GM12878 (cell line): ENCODE results near the gene NPHP3. TPM values are rescaled to one million over a fixed set of nuclear protein-coding genes. Genes with fewer than 3 reads are reported as not detected.

Experiments
- ATAC-seq: fragments of 200-7000 bp; cut with Tn5 transposase; 3 replicates; pipeline ENCODE4 v1.9.1; 2020; ENCODE audit warnings: mild to moderate bottlenecking, moderate library complexity
- BruUV-seq: library from RNA; stranded (reverse); fragments of 400-500 nt; replicated peaks from 2 replicates; lab custom pipeline; 2021; lab: Mats Ljungman, UMichigan
- CTCF ChIA-PET: fragments of 300-600 bp; sonication (Branson Sonifier 250); formaldehyde crosslinking; extraction: SDS; loops from one replicate; lab custom pipeline; 2021; ENCODE audit warnings: inconsistent platforms; lab: Yijun Ruan, JAX
- POLR2A ChIA-PET: fragments of 350-600 bp; formaldehyde crosslinking; extraction: SDS; loops from one replicate; lab custom pipeline; 2021; ENCODE audit warnings: inconsistent platforms; lab: Charles Lee
- RAD21 ChIA-PET: fragments of 300-600 bp; sonication (Branson Sonifier 250); formaldehyde crosslinking; loops from one replicate; lab custom pipeline; 2023; ENCODE audit warnings: antibody characterized with exemption; ENCODE audit not compliant: unreplicated experiment; lab: Charles Lee
- SMC1A ChIA-PET: fragments of 300-600 bp; sonication (Branson Sonifier 250); formaldehyde crosslinking; loops from one replicate; lab custom pipeline; 2023; ENCODE audit not compliant: unreplicated experiment, uncharacterized antibody; lab: Charles Lee
- DNase-seq: peaks from one replicate; pipeline ENCODE4 v3.0.0-alpha.2; 2011; ENCODE audit warnings: low read depth, low spot score
- FAIRE-seq: peaks from 3 replicates; lab custom pipeline; 2011; peaks lifted over from hg19 to GRCh38; lab: Jason Lieb, UNC
- H2AFZ ChIP-seq: 2 replicates; pipeline ENCODE4 v1.6.0; 2011; ENCODE audit warnings: low read depth, low read length, control low read depth; ENCODE audit not compliant: control insufficient read depth
- H3K27ac ChIP-seq: 2 replicates; pipeline ENCODE4 v1.5.1; 2011; ENCODE audit warnings: control low read depth; ENCODE audit not compliant: control insufficient read depth, insufficient read depth
- H3K27me3 ChIP-seq, 2 experiments: replicated peaks in 1 of 2; 2 replicates each; pipeline versions ENCODE4 v1.6.0 to v1.6.1; 2011; ENCODE audit warnings: low read length in 1 of 2; ENCODE audit not compliant: control insufficient read depth in 2 of 2, insufficient read depth in 2 of 2
- H3K36me3 ChIP-seq, 2 experiments: 2 replicates each; pipeline ENCODE4 v1.5.1; 2011; ENCODE audit warnings: low read length in 1 of 2; ENCODE audit not compliant: control insufficient read depth in 2 of 2, insufficient read depth in 2 of 2
- H3K4me1 ChIP-seq: 2 replicates; pipeline ENCODE4 v1.6.1; 2011; ENCODE audit warnings: mild to moderate bottlenecking, low read length, moderate library complexity, mixed read lengths; ENCODE audit not compliant: control insufficient read depth, insufficient read depth
- H3K4me2 ChIP-seq: 2 replicates; pipeline ENCODE4 v1.6.0; 2011; ENCODE audit warnings: control low read depth; ENCODE audit not compliant: control insufficient read depth, insufficient read depth
- H3K4me3 ChIP-seq: fragments of 200-600 bp; sonication (generic); 2 replicates; pipeline ENCODE4 v1.5.1; 2016
- H3K79me2 ChIP-seq: 2 replicates; pipeline ENCODE4 v1.6.0; 2011; ENCODE audit warnings: low read length; ENCODE audit not compliant: control insufficient read depth, insufficient read depth
- H3K9ac ChIP-seq: 2 replicates; pipeline ENCODE4 v1.8.0; 2011; ENCODE audit warnings: low read length, control low read depth, mixed read lengths; ENCODE audit not compliant: control insufficient read depth, insufficient read depth
- H3K9me3 ChIP-seq: replicated peaks from 3 replicates; pipeline ENCODE4 v1.5.1; 2011; ENCODE audit warnings: mild to moderate bottlenecking, low read length; ENCODE audit not compliant: control insufficient read depth, insufficient read depth
- H4K20me1 ChIP-seq: 2 replicates; pipeline ENCODE4 v1.6.0; 2011; ENCODE audit not compliant: control insufficient read depth, insufficient read depth
- BRCA1 ChIP-seq: IDR thresholded peaks from 2 replicates; pipeline ENCODE4 v1.6.1; 2011; ENCODE audit warnings: low read depth, low read length, improper control_type of control experiment
- CBFB ChIP-seq: IDR thresholded peaks from 2 replicates; pipeline ENCODE4 v1.6.1; 2016; ENCODE audit warnings: antibody characterized with exemption, low read depth
- CEBPB ChIP-seq, 2 experiments: fragments of 150-350 bp in 1 of 2; IDR thresholded peaks; 2 replicates each; pipeline ENCODE4 v1.6.1; 2012 to 2014; ENCODE audit warnings: low read depth in 2 of 2, low read length in 2 of 2, borderline replicate concordance in 1 of 2, inconsistent platforms in 1 of 2
- CHD4 ChIP-seq: fragments of 200-600 bp; sonication (generic); IDR thresholded peaks from 2 replicates; pipeline ENCODE4 v1.6.1; 2016; ENCODE audit warnings: mild to moderate bottlenecking
- E4F1 ChIP-seq: fragments of 450-650 bp; IDR thresholded peaks from 2 replicates; pipeline ENCODE4 v1.6.1; 2018; ENCODE audit warnings: borderline replicate concordance, mild to moderate bottlenecking; ENCODE audit not compliant: partially characterized antibody
- EZH2 ChIP-seq: IDR thresholded peaks from 2 replicates; pipeline ENCODE4 v1.6.1; 2012; ENCODE audit warnings: low read depth, mild to moderate bottlenecking, control low read depth, inconsistent platforms, low read length, borderline replicate concordance; ENCODE audit not compliant: control insufficient read depth
- in situ Hi-C: fragments of 300-500 bp; cut with MboI; formaldehyde crosslinking; loops from 9 replicates; pipeline ENCODE4 v1.14.3; 2018; ENCODE audit warnings: mixed read lengths
- intact Hi-C: fragments of 100-400 bp; cut with micrococcal nuclease; formaldehyde crosslinking; loops from one replicate; pipeline ENCODE4 v1.14.2; 2022; ENCODE audit not compliant: unreplicated experiment
- polyA plus RNA-seq, 11 experiments: library from polyadenylated mRNA; depleted of rRNA in 4 of 11; unstranded in 6 of 11; stranded (reverse) in 5 of 11; fragments of >200 nt; fragmentation: Nextera tagmentation in 4 of 11; fragmentation: Illumina TruSeq in 1 of 11; extraction: Ambion mirVana in 4 of 11; extraction: Trizol in 1 of 11; gene quantifications; 1 replicate in 1 of 11; 2 replicates in 10 of 11; pipeline versions ENCODE4 v1.2.1 to v1.2.3, GENCODE V29; 2011 to 2016; ENCODE audit warnings: inconsistent platforms in 2 of 11, missing spikeins in 2 of 11, low read depth in 1 of 11
- total RNA-seq, 4 experiments: library from RNA; depleted of rRNA in 3 of 4; stranded (reverse); fragments of >200 nt in 3 of 4; fragmentation: Illumina TruSeq in 1 of 4; extraction: Trizol in 1 of 4; gene quantifications; 2 replicates each; pipeline versions ENCODE4 v1.2.1 to v1.2.3, GENCODE V29; 2013 to 2021
- TF ChIP-seq, protein P1 (sequence below): IDR thresholded peaks from 2 replicates; pipeline ENCODE4 v1.6.1; 2012; ENCODE audit warnings: mild to moderate bottlenecking, low read depth, low read length

NPHP3 gene
- total and polyA plus RNA-seq, 10 of the 15 experiments (the other 5 are each of a cell fraction or from before 2014, with no cell fraction given) = 0.84 to 11.7 (median 2.9) TPM

- H3K9ac ChIP-seq = no peak overlapping the region
- FAIRE-seq = no peak
- H3K4me2 ChIP-seq = no peak overlapping the region
- H3K79me2 ChIP-seq = no peaks in the 10 kb centered on the region
- CTCF ChIA-PET = interaction anchor here (1.5 kb wide), 1 partner anchor 16 kb away, joined by 4 read pairs; the partner anchor contains the start of gene ACAD11
- no TSS peak for BruUV-seq
- in situ Hi-C loops (no loop called here), intact Hi-C loops (no loop called here)
- peaks cover 0 to 22% of the 10 kb centered on the region in 2 experiments; a peak in 1 of 4 replicates for H3K36me3 ChIP-seq
- POLR2A ChIA-PET = no interaction called here
- RAD21 ChIA-PET = no interaction called here
- H3K27ac ChIP-seq = no peak overlapping the region
- H4K20me1 ChIP-seq = no peaks in the 10 kb centered on the region
- SMC1A ChIA-PET = interaction anchor here (1.2 kb wide), 1 partner anchor 37 kb away, joined by 3 read pairs; no protein-coding TSS in a partner anchor
- H3K27me3 ChIP-seq = no peaks in the 10 kb centered on the region
- H3K4me3 ChIP-seq = no peak overlapping the region
- no peak for DNase-seq
- no peak for ATAC-seq
- H3K4me1 ChIP-seq = no peaks in the 10 kb centered on the region
- H3K9me3 ChIP-seq = no peaks in the 10 kb centered on the region
- TF ChIP-seq BRCA1 (no peak), CHD4 (no peak), CEBPB (IDR thresholded peaks at IDR 0.05; ENCODE audit: borderline replicate concordance in 1 of 2, low read depth in 2 of 2, low read length in 2 of 2) (no peak), CBFB (no peak), EZH2 (no peak), E4F1 (no peak)
- TF ChIP-seq, protein P1, sequence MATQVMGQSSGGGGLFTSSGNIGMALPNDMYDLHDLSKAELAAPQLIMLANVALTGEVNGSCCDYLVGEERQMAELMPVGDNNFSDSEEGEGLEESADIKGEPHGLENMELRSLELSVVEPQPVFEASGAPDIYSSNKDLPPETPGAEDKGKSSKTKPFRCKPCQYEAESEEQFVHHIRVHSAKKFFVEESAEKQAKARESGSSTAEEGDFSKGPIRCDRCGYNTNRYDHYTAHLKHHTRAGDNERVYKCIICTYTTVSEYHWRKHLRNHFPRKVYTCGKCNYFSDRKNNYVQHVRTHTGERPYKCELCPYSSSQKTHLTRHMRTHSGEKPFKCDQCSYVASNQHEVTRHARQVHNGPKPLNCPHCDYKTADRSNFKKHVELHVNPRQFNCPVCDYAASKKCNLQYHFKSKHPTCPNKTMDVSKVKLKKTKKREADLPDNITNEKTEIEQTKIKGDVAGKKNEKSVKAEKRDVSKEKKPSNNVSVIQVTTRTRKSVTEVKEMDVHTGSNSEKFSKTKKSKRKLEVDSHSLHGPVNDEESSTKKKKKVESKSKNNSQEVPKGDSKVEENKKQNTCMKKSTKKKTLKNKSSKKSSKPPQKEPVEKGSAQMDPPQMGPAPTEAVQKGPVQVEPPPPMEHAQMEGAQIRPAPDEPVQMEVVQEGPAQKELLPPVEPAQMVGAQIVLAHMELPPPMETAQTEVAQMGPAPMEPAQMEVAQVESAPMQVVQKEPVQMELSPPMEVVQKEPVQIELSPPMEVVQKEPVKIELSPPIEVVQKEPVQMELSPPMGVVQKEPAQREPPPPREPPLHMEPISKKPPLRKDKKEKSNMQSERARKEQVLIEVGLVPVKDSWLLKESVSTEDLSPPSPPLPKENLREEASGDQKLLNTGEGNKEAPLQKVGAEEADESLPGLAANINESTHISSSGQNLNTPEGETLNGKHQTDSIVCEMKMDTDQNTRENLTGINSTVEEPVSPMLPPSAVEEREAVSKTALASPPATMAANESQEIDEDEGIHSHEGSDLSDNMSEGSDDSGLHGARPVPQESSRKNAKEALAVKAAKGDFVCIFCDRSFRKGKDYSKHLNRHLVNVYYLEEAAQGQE = no peak
- H2AFZ ChIP-seq = no peak overlapping the region
These were observed 46.8 kb downstream of the NPHP3 start for GRCh38 chr3:132675408-132675807.
